ENCODE data around the gene PKHD1. TPM values are rescaled to one million over a fixed set of nuclear protein-coding genes. Genes with fewer than 3 reads are reported as not detected.

The PKHD1 gene
- total RNA-seq, 1 donor from 2014 or later = 67.1 TPM

GRCh38 chr6:52103623-52104022 is 16.2 kb upstream of the PKHD1 start:
- no peak for DNase-seq (ENCODE audit: low read depth)

- DNase-seq (ENCODE audit: low read depth) = no peak
Measured at GRCh38 chr6:52102405-52102804, 15.0 kb upstream of the PKHD1 start.

- peak; percentile 89 for DNase-seq (ENCODE audit: low read depth)
Measured at GRCh38 chr6:52098721-52099120, 11.3 kb upstream of the PKHD1 start.

GRCh38 chr6:52089758-52090348 is 2.4 kb upstream of the PKHD1 start:
- DNase-seq (ENCODE audit: low read depth) = peak; percentile 89

- peak; percentile 54 for DNase-seq (ENCODE audit: low read depth)
Measured at GRCh38 chr6:52086741-52087140, 672 bp downstream of the PKHD1 start.

- no peak for DNase-seq (ENCODE audit: low read depth)
Measured at GRCh38 chr6:52081237-52081636, 6.2 kb downstream of the PKHD1 start.

DNA sequence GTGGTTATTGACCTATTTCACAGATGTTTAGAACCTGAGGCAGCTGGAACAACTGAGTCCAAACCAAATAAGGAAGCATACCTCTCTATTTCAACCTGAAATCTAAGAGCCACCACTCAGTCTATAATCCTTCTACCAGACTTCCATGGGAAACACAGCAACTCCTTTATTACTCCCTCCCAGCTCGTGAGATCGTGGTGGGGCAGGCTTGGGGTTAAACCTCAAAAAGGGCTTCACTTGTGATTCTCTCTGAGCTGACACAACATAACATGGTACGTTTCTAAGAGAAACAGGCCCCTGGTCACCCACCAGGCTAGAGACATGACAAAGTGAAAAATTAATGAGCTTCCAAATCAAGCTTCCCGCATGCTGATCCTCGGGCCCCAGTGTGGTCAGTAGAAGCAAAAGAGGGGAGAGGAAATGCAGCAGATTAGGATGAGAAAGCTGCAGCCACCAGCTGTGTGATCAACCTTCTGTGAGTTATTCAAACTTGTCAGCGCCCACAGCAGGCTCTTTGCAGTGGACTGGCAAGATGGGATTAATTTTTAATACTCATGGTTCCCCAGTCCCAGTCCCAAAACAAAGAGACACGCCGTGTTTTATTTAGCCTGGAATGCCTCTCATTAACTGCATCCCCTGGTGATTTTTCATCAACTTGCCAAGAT is 9.3 kb downstream of the PKHD1 start:
- peak; percentile 70 for DNase-seq (ENCODE audit: low read depth)

- peak; percentile 99 for DNase-seq (ENCODE audit: low read depth)
Measured at GRCh38 chr6:52077180-52077884, 10.1 kb downstream of the PKHD1 start.

GRCh38 chr6:52076791-52077179 is 10.6 kb downstream of the PKHD1 start:
- DNase-seq (ENCODE audit: low read depth) = no peak

DNA sequence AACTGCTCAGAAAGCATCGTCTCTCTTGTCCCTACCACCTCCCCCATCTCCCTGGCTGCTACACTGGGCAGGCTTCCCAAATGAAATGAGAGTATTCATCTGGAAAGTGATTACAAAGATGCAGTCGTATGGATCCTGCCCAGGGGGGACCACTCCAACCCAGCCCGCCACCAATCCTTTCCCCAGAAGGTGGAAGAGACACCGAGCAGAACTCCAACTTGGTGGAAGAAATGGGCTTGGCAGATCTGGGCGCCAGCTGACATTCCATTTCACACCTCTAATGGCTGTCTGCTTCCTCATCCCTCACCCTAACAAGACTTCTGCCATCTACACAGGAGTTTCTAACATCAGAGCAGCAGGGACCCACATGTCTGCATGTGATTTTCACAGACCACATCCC is 12.7 kb downstream of the PKHD1 start:
- DNase-seq (ENCODE audit: low read depth) = no peak

DNA sequence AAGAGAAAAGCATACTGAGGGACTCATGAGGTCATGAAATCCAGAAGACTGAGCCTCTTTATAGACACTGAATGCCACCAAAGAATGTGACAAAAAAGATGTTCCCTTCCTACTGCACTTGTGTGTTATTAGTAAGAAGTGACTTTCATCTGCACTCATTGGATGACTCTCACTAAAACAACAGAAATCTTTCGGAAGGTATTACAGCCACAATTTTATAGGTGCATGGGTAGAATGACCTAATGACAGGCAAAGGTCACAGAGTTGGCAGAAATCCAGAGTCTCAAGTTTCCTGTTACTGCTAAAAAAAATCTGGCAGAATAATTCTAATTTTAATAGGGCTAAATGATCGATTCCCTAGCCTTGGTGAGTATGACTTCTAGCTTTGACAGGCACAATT is 13.3 kb downstream of the PKHD1 start:
- peak; percentile 44 for DNase-seq (ENCODE audit: low read depth)

DNA sequence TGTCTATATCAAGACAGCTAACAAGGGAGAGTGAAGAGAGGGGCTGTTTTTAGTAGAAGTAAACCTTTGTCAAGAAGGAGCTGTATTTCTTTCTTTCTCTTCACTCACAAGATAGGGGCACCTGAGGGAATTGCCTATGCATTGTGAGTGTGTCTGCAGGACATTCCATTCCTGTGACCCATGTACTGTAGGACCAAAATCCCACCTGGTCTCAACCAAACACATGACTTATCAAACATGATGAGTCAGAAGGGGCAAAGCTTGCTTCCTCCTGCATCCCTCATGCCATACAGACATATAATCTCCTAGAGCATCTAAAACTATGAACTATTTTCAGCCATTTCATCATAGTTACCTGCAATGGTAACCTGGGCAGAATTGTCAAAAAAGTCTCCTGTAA is 21.8 kb downstream of the PKHD1 start:
- peak; percentile 88 for DNase-seq (ENCODE audit: low read depth)

DNA sequence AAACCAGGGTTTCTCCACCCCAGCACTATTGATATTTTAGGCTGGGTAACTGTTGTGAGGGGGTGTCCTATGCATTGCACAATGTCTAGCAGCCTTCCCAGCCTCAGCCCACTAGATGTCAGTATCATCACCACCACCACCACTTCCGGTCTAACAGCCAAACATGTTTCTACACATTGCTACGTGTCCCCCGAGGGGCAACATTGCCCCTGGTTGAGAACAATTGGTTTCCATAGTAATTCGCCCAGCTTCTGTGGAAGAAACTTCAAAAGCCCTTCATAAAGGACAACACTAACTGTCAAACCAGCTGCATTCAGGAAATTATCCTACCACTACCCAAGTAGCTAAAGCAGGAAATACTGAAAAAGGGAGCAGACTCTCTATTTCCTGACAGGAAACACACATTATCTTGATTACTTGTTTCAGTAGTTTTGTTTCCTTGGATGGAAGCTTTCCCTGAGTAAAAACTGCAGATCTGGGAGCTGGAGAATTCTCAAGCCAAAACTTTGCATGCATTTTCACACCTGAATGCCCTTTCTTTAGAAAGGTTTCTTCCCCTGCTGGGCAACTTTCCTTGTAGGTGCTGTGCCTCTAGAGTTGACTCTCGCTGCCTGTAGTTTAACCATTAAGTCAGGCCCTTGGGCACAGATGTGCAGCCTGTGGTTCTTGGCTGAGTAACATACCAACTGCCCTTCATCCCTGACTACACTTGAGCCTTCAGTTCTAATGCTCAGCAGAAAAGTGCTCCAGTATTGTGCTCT is 23.6 kb downstream of the PKHD1 start:
- peak; percentile 88 for DNase-seq (ENCODE audit: low read depth)

DNA sequence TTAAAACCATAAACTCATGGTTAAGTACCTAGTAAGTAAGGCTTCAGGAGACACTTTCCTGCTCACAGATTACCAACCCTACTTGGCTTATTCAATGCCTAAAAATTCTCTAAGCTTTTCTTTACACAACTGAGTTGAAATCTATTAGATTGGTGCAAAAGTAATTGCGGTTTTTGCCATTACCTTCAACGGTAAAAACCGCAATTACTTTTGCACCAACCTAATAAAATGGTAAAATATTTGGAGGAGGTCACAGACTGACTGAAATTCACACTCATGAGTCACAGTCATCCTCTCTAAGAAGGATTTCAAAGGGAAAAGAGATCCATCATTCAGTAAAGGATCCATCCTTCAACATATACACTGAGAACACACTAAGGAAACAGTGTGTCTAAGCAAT is 25.9 kb downstream of the PKHD1 start:
- no peak for DNase-seq (ENCODE audit: low read depth)

DNA sequence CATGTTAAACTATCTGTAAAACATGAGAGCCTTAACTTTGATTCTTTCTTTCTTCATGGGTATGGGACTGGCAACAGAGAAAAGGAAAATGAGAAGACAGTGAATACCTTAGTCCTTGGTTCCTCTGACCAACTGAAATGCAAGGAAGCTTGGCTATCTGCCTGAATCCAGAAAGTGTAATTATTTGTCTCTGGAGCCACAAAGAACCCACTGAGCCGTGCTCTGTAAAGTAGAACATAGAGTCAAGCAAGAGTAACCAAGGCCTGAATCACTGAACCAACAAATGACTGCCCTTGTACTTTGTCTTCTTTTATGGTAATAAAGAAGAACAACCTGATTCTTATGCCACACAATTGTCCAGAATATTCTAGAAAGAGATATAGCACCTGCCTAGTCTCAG is 27.6 kb downstream of the PKHD1 start:
- DNase-seq (ENCODE audit: low read depth) = peak; percentile 96

DNA sequence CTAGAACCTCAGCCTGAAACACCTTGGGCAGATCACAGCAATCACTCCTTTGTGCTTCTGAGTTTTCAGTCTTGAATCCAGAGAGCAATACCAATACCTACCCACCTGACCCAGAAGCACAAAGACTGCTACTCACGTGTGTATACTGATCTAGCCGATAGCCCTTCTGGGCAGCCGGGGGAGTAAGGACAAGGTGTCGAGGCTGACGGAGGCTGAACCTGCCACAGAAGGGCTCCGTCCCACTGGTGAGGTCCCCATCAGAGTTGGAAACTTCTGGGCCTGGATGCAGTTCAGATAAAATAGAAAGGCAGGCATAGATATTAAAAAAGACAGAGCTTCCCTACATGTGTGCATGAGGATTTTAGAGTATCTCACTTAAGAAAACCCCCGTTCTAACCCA is 32.0 kb downstream of the PKHD1 start:
- no peak for DNase-seq (ENCODE audit: low read depth)

DNA sequence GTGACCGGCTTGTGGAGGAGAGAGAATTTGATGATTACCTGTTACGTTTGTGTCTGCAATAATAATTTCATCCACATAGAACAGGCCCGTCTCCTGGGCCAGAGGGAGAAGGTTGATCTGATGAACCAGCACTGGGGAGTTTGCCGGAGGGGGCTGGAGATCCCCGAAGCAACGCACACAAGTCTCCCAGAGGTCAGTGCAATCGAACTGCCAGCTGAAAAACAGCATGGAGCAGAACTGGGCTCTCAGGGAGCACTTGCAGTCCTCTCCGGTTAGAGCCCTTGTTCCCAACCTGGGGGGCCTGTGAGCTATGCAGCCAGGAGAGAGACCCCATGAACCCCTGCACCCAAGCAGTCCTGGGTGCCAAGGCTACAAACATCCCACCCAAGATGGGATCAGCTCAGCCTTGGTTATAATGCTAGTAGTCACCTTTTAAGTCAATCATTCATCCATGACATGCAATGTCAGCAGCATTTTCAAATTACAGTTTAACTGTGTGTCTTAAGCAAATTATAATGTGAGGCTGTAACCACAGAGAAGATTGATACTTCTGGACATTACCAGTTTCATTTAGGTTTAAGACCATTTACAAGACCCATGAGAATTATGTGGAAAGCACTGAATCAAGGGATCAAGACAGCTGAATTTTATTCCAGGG is 34.2 kb downstream of the PKHD1 start:
- DNase-seq (ENCODE audit: low read depth) = peak; percentile 62

DNA sequence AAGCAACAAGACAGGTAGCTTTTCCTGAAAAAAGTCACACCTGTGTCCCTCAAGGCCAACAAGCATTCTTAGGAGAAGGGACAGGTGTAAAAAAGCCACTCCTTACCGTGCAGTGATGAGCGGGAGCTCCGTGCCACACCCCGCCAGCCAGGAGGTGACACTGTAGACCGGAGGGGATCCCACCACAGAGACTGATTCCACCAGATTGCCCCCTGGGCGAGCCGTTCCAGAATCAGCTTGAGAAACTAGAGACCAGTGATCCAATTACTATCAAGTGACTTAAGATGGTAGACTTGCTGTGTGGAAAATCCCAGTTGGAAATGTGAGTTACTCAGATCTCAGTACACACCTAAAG is 37.4 kb downstream of the PKHD1 start:
- no peak for DNase-seq (ENCODE audit: low read depth)

DNA sequence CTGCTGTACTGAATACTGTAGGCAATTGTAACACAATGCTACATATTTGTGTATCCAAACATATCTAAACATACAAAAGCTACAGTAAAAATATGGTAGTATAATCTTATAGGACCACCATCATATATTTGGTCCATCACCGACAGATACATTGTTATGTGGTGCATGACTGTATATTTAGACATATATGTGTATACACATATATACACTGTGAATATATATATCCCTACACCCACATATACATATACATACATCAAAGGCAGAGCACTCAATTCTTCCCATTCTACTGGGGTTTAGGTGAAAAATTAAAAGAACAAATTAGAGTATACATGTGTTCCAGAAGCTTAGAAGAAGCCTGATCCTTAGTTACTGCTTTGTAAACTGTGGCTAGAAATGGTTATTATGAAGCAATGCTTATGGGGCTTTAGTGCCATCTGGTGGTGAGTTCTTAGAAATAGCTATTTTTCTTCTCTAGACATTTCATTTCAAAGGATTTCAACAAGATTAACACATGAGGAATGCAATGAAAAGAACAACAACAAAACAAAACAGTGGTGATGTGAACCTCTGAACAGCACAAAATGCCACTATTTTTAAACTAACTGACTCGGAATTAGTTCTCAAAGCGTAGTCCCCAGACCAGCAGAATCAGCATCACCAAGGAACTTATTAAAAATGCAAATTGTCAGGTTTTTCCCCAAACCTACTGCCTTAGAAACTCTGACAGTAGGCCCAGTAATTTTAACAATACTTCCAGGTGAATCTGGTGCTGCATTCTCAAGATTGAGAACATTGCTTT is 38.0 kb downstream of the PKHD1 start:
- peak; percentile 69 for DNase-seq (ENCODE audit: low read depth)

DNA sequence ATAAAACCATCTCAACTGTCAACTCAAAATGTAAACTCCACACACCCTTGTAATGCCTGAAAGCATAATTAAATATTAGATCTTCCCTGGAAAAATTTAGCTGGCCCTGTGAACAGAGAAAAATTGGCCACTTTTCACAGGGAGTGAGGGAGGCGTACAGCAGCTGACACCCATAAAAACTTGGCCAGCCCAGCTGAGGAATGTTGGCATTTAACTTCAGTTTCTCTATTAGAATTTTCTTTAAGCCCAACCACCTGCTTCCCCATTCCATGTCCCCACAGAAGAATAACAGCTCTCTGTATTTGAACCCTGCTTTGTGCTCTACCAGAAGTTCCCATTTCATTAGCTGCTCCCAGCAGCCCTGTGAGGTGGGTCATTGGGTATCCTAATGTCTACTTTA is 41.0 kb downstream of the PKHD1 start:
- peak; percentile 48 for DNase-seq (ENCODE audit: low read depth)

DNA sequence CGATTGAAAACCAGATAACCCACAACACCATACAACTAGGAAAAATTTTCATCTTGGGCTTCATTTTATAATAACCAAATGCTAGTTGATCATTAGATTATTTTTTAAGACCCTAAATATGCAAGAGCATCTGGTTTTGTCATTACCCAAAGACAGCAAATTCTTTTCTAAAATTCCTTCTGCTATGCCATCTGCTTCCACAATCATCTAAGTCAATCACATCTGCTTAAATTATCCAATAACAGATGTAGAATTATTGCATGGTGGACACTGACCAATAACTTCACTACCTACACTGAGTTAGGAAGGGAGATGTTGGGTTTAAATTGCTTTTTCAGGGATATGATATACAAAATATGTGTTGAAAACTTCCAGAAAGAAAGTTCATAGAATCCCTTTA is 41.9 kb downstream of the PKHD1 start:
- no peak for DNase-seq (ENCODE audit: low read depth)
